ENCODE results near the gene PTAR1.
A peak's percentile ranks its signal among the peaks of the same experiment; 100 is the strongest.

Gene PTAR1

GRCh38 chr9:69672596-69673310, 87.1 kb downstream of the PTAR1 start:
- peak; percentile 78 for DNase-seq

DNA sequence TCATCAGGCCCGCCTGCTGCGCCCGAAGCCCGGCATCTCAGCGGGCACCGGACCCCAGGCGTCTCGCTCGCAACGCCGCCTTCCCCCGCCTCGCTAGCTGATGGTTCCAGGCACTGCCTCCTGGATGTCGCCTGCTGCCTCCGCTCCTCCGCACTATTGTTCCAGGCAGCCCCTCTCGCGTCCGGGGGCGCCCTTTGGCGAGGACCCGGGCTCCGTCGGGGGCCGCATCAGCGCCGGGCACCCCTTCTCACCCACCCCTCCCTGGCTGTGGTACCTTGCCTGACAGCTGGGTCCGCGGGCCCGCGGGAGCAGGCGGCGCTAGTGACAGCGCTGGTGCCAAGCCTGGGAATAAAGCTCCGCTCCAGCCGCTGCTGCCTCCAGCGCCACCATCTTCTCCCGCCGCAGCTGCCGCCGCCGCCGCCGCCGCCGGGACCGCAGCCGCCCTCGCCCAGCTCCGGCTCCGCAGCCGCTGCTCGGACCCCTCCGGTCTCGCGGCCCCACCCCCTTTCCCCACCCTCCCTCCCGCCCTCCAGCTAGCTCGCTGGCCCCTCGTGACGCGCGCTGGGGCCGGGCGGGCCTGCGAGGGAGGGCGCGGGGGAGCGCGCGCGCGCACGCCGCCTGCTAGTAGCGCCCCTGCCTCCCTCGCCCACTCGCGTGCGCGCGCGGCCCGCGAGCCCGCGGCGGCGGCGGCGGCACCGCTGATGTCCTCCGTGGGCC, 87.8 kb downstream of the PTAR1 start, which contains the start of gene APBA1:
APBA1 (minus strand) TSS at position 493 of the 717 bp plus-strand sequence.
- DNase-seq: peak; percentile 72

DNA sequence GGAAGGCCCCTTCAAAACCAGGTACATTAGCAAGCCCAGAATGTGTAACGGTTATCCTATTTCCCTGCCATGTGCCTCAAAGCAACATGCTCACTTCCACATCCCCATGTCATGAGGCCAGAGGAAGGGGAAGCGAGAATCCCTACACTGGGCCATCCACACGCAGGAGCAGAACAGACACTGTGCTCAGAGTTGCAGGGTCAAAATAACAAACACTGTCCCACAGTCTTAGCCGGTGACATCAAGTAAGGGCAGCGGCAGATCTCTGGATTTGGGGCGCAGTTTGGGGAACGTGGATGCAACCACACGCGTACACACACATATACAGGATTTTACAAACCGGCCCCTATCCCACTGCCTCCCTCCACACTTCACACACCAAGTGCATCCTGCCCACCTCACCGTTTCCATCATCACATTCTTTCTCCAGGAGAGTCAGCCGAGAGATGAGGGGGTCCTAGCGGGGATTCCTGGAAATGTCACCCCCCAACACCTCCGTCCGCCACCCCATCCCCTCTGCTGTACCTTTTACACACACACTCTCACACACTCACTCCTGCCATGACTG, 88.4 kb downstream of the PTAR1 start:
- DNase-seq: no peak

DNA sequence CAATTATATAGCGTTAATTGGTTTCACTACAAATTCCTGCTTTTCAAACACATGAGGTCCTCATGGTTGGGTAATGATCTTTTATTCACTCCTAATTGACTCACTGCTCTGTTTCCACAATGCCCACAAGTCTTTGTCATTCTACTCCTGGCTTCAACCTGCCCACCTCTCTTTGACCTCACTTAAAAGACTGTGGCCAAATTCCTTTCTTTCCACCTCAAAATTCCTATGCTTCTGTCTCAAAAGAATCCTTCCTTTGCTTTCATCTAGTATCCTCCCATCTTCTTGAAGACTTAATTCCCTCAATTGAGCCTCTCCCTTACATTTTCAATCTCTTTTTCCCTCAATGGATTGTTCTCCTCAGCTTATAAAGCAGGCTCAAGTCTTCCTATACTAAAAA, 92.5 kb downstream of the PTAR1 start:
- DNase-seq: no peak

- DNase-seq: no peak
Measured at GRCh38 chr9:69660304-69660703, 99.5 kb downstream of the PTAR1 start.

Data from CD4-positive, alpha-beta T cell treated with Interleukin-6 for 4 hours (primary cell).